Stimulated activated CD8-positive, alpha-beta memory T cell treated with anti-CD3 and anti-CD28 coated beads, Interleukin-15, amount 100 ng/mL, for 4 hours (primary cell): Measurements from ENCODE around the gene SLC2A4RG.

Source experiments
- DNase-seq, 2 donors: peaks; one replicate each; pipeline ENCODE4 v3.0.0-alpha.2; 2020; ENCODE audit warnings: low read depth in 2 of 2

SLC2A4RG gene

GRCh38 chr20:63699466-63700198 lies 39.9 kb upstream of the SLC2A4RG start:
- DNase-seq: no peak

- no peak for DNase-seq
Measured at GRCh38 chr20:63700199-63701050, 39.2 kb upstream of the SLC2A4RG start.

GRCh38 chr20:63701051-63701328 lies 38.6 kb upstream of the SLC2A4RG start:
- no peak for DNase-seq

GRCh38 chr20:63701329-63702035 lies 38.1 kb upstream of the SLC2A4RG start:
- no peak for DNase-seq

GRCh38 chr20:63702036-63702665 lies 37.4 kb upstream of the SLC2A4RG start:
- no peak for DNase-seq

GRCh38 chr20:63702751-63703470 lies 36.7 kb upstream of the SLC2A4RG start:
- no peak for DNase-seq

- no peak for DNase-seq
Measured at GRCh38 chr20:63703471-63703975, 36.1 kb upstream of the SLC2A4RG start.

- DNase-seq: no peak
Measured at GRCh38 chr20:63703976-63704748, 35.4 kb upstream of the SLC2A4RG start.

- DNase-seq: no peak
Measured at GRCh38 chr20:63704749-63705117, 34.8 kb upstream of the SLC2A4RG start.

- no peak for DNase-seq
Measured at GRCh38 chr20:63705232-63706026, 34.1 kb upstream of the SLC2A4RG start.

GRCh38 chr20:63706027-63706695 lies 33.4 kb upstream of the SLC2A4RG start:
- no peak for DNase-seq

GRCh38 chr20:63706852-63707557 lies 32.6 kb upstream of the SLC2A4RG start:
- DNase-seq: peak; percentile 46 to 48

- DNase-seq: peak; percentile 71 to 77
Measured at GRCh38 chr20:63707558-63708300, 31.8 kb upstream of the SLC2A4RG start, which contains the start of the genes ARFRP1 and ZGPAT. ARFRP1 (minus strand) TSS chr20:63707976; CDS start chr20:63707091, 885 bp downstream. ZGPAT (plus strand) TSS chr20:63708039; CDS start chr20:63708581, 542 bp downstream.

GRCh38 chr20:63708301-63709148 lies 31.1 kb upstream of the SLC2A4RG start:
- no peak for DNase-seq

GRCh38 chr20:63709149-63709527 lies 30.4 kb upstream of the SLC2A4RG start:
- no peak for DNase-seq

- no peak for DNase-seq
Measured at GRCh38 chr20:63711085-63711645, 28.4 kb upstream of the SLC2A4RG start.
